IMR-90 (cell line): ENCODE data around the gene FGD5. TPM values are rescaled to one million over a fixed set of nuclear protein-coding genes. Genes with fewer than 3 reads are reported as not detected.

Source experiments
- ATAC-seq: fragments of 200-7000 bp; cut with Tn5 transposase; 2 replicates; pipeline ENCODE4 v1.9.1; 2020; ENCODE audit warnings: low read depth, mild to moderate bottlenecking, moderate library complexity
- BruUV-seq: library from RNA; stranded (reverse); fragments of 400-500 nt; replicated peaks from 2 replicates; lab custom pipeline; 2021; lab: Mats Ljungman, UMichigan
- CTCF ChIA-PET: fragments of 300-600 bp; formaldehyde crosslinking; extraction: SDS; loops from one replicate; lab custom pipeline; 2021; ENCODE audit warnings: antibody characterized with exemption; lab: Yijun Ruan, JAX
- POLR2A ChIA-PET: fragments of 300-600 bp; sonication (Branson Sonifier 250); formaldehyde crosslinking; loops from one replicate; lab custom pipeline; 2022; ENCODE audit warnings: antibody characterized with exemption; ENCODE audit not compliant: unreplicated experiment; lab: Charles Lee
- DNase-seq: peaks from one replicate; pipeline ENCODE4 v3.0.0; 2013
- H2AFZ ChIP-seq: replicated peaks from 2 replicates; pipeline ENCODE3; 2013; ENCODE audit warnings: low read length, mild to moderate bottlenecking; ENCODE audit not compliant: poor library complexity
- H2AK5ac ChIP-seq: 2 replicates; pipeline ENCODE4 v1.6.1; 2013; ENCODE audit warnings: low read depth, low read length, inconsistent platforms
- H2AK9ac ChIP-seq: replicated peaks from 2 replicates; pipeline ENCODE3; 2013; ENCODE audit warnings: mild to moderate bottlenecking, low read depth, low read length, moderate library complexity; ENCODE audit not compliant: poor library complexity
- H2BK120ac ChIP-seq: 2 replicates; pipeline ENCODE4 v1.6.1; 2013; ENCODE audit warnings: low read depth, low read length, inconsistent platforms
- H2BK15ac ChIP-seq: 3 replicates; pipeline ENCODE4 v1.6.1; 2013; ENCODE audit warnings: low read depth, low read length, inconsistent platforms
- H2BK20ac ChIP-seq: 2 replicates; pipeline ENCODE4 v1.6.1; 2013; ENCODE audit warnings: low read depth, mild to moderate bottlenecking, inconsistent platforms, low read length, moderate library complexity
- H2BK5ac ChIP-seq: 2 replicates; pipeline ENCODE4 v1.6.1; 2013; ENCODE audit warnings: mild to moderate bottlenecking, low read depth, low read length, inconsistent platforms; ENCODE audit not compliant: poor library complexity, severe bottlenecking
- H3K14ac ChIP-seq: replicated peaks from 2 replicates; pipeline ENCODE4 v1.6.1; 2013; ENCODE audit warnings: low read depth, low read length, inconsistent platforms
- H3K18ac ChIP-seq: 2 replicates; pipeline ENCODE4 v1.6.1; 2013; ENCODE audit warnings: low read depth, low read length, control low read depth
- H3K23ac ChIP-seq: 2 replicates; pipeline ENCODE4 v1.6.1; 2013; ENCODE audit warnings: low read depth, low read length, inconsistent platforms
- H3K27ac ChIP-seq: 2 replicates; pipeline ENCODE4 v1.5.1; 2013; ENCODE audit warnings: mild to moderate bottlenecking, control low read depth, low read length; ENCODE audit not compliant: insufficient read depth
- H3K27me3 ChIP-seq: 2 replicates; pipeline ENCODE4 v1.6.1; 2013; ENCODE audit warnings: low read length; ENCODE audit not compliant: control insufficient read depth, insufficient read depth
- H3K36me3 ChIP-seq: 2 replicates; pipeline ENCODE4 v1.6.1; 2013; ENCODE audit warnings: low read length, mixed read lengths; ENCODE audit not compliant: control insufficient read depth, insufficient read depth
- H3K4ac ChIP-seq: 2 replicates; pipeline ENCODE4 v1.6.1; 2013; ENCODE audit warnings: low read depth, low read length, inconsistent platforms
- H3K4me1 ChIP-seq: 2 replicates; pipeline ENCODE4 v1.6.1; 2013; ENCODE audit warnings: low read length, mixed read lengths; ENCODE audit not compliant: control insufficient read depth, insufficient read depth
- H3K4me2 ChIP-seq: 2 replicates; pipeline ENCODE4 v1.6.1; 2013; ENCODE audit warnings: low read depth, mild to moderate bottlenecking, control low read depth, low read length, moderate library complexity
- H3K4me3 ChIP-seq: 2 replicates; pipeline ENCODE4 v1.5.1; 2013; ENCODE audit warnings: low read depth, mild to moderate bottlenecking, control low read depth, low read length, moderate library complexity; ENCODE audit not compliant: insufficient read depth
- H3K56ac ChIP-seq: 2 replicates; pipeline ENCODE4 v1.6.1; 2013; ENCODE audit warnings: low read length, inconsistent platforms; ENCODE audit not compliant: insufficient read depth; ENCODE audit errors: extremely low read depth
- H3K79me1 ChIP-seq, 2 experiments: 2 replicates each; pipeline ENCODE4 v1.6.1; 2013; ENCODE audit warnings: low read length in 2 of 2, inconsistent platforms in 1 of 2, low read depth in 1 of 2
- H3K9ac ChIP-seq: 2 replicates; pipeline ENCODE4 v1.6.1; 2013; ENCODE audit warnings: low read depth, low read length, control low read depth
- H3K9me1 ChIP-seq: 2 replicates; pipeline ENCODE4 v1.6.1; 2013; ENCODE audit warnings: low read length, inconsistent platforms; ENCODE audit not compliant: insufficient read depth
- H3K9me3 ChIP-seq: 2 replicates; pipeline ENCODE4 v1.6.1; 2013; ENCODE audit warnings: low read length; ENCODE audit not compliant: control insufficient read depth, insufficient read depth
- H4K20me1 ChIP-seq: 2 replicates; pipeline ENCODE4 v1.6.1; 2013; ENCODE audit warnings: low read length, inconsistent platforms; ENCODE audit not compliant: insufficient read depth
- H4K5ac ChIP-seq: 2 replicates; pipeline ENCODE4 v1.6.1; 2013; ENCODE audit warnings: mild to moderate bottlenecking, low read depth, low read length, control low read depth
- H4K8ac ChIP-seq, 2 experiments: 2 replicates each; pipeline ENCODE4 v1.6.1; 2013; ENCODE audit warnings: low read depth in 2 of 2, low read length in 2 of 2, control low read depth in 1 of 2, inconsistent platforms in 1 of 2
- H4K91ac ChIP-seq: 2 replicates; pipeline ENCODE4 v1.6.1; 2013; ENCODE audit warnings: low read depth, low read length, inconsistent platforms; ENCODE audit not compliant: insufficient read depth
- CEBPB ChIP-seq: IDR thresholded peaks from 2 replicates; pipeline ENCODE4 v1.6.1; 2012; ENCODE audit warnings: low read depth, low read length, improper control_type of control experiment
- MAFK ChIP-seq: IDR thresholded peaks from 2 replicates; pipeline ENCODE4 v1.6.1; 2012; ENCODE audit warnings: low read depth, low read length, improper control_type of control experiment
- RFX5 ChIP-seq: IDR thresholded peaks from 2 replicates; pipeline ENCODE4 v1.8.0; 2012; ENCODE audit warnings: low read depth, mild to moderate bottlenecking, low read length, moderate library complexity
- WGBS, 2 experiments: methylation state at CpG; one replicate each; pipeline versions ENCODE4 v1.1.5 to v1.1.7; 2013; ENCODE audit warnings: missing lambda C conversion rate in 2 of 2; ENCODE audit not compliant: insufficient read length in 1 of 2; ENCODE audit errors: extremely low coverage in 2 of 2; 5-methylcytosine and 5-hydroxymethylcytosine counted together
- dilution Hi-C: fragments of 300-500 bp; cut with HindIII; formaldehyde crosslinking; loops from one replicate; pipeline ENCODE4 v1.14.3; 2018; ENCODE audit warnings: low sequenced_read_pairs; ENCODE audit not compliant: unreplicated experiment
- in situ Hi-C: fragments of 300-500 bp; cut with MboI; formaldehyde crosslinking; loops from 3 replicates; pipeline ENCODE4 v1.14.3; 2019; ENCODE audit warnings: low sequenced_read_pairs, inconsistent platforms, mixed read lengths
- intact Hi-C: fragments of 100-400 bp; cut with micrococcal nuclease; formaldehyde crosslinking; loops from 2 replicates; pipeline ENCODE4 v1.10.0; 2022
- polyA plus RNA-seq, 3 experiments: library from polyadenylated mRNA; depleted of rRNA; stranded (reverse); fragments of >200 nt; gene quantifications; 2 replicates each; pipeline ENCODE4 v1.2.3, GENCODE V29; 2012; ENCODE audit warnings: low replicate concordance in 1 of 3
- total RNA-seq: library from RNA; depleted of rRNA; stranded (reverse); fragments of >200 nt; gene quantifications from 2 replicates; pipeline ENCODE4 v1.2.3, GENCODE V29; 2012
- TF ChIP-seq, protein P1 (sequence below): fragments of 150-350 bp; IDR thresholded peaks from 2 replicates; pipeline ENCODE4 v1.6.1; 2017; ENCODE audit warnings: mild to moderate bottlenecking, antibody characterized with exemption, low read length, low read depth

The FGD5 gene
- total and polyA plus RNA-seq, 2 of the 4 experiments (the other 2 are of a cell fraction) = not detected

DNA sequence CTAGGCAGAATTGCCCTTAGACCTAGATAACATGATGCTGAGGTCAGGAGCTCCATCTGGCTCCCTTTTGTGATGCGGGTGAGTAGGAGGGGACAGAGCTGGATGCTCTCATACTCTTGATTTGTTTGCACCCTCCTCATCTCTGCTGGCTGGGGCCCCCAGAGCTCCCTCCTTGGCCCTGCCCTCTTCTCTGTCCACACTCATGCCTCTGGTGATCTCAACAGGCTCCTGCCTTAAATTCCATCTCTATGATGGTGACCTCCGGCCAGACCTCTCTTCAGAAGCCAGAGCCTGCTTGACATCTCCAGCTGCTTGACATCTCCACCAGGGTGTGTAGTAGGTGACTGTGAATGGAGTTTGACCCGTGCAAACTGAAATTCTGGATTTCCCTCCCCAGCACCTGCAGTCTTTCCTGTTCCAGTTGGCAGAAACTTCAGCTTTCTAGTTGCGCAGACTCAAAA is 4.3 kb upstream of the FGD5 start:
- in situ Hi-C loops (no loop called here), dilution Hi-C loops (no loop called here), intact Hi-C loops (no loop called here)
- H3K27ac ChIP-seq = no peak overlapping the region
- no peak overlapping the region for H4K5ac ChIP-seq
- no peak overlapping the region for H2BK15ac ChIP-seq
- 21% methylated on average over 2 of the region's 4 CpGs; no CpG with 5 or more reads in 1 of the 2 experiments for WGBS, 2 experiments
- H2BK5ac ChIP-seq = no peak overlapping the region
- no peak overlapping the region for H2BK20ac ChIP-seq
- peaks cover 32% of the 10 kb centered on the region for H3K27me3 ChIP-seq
- no peak overlapping the region for H2AK9ac ChIP-seq
- H2BK120ac ChIP-seq = no peak overlapping the region
- H3K36me3 ChIP-seq = no peaks in the 10 kb centered on the region
- H4K91ac ChIP-seq = no peak overlapping the region
- H4K8ac ChIP-seq = no peak overlapping the region
- H3K18ac ChIP-seq = no peak overlapping the region
- ChIA-PET POLR2A (interaction anchor here (0.7 kb wide), 1 partner anchor 948 kb away, joined by 10 read pairs; no protein-coding TSS in a partner anchor), CTCF (no interaction called here)
- no peak overlapping the region for H3K23ac ChIP-seq
- TF ChIP-seq RFX5 (no peak), CEBPB (no peak), MAFK (no peak)
- TF ChIP-seq, protein P1, sequence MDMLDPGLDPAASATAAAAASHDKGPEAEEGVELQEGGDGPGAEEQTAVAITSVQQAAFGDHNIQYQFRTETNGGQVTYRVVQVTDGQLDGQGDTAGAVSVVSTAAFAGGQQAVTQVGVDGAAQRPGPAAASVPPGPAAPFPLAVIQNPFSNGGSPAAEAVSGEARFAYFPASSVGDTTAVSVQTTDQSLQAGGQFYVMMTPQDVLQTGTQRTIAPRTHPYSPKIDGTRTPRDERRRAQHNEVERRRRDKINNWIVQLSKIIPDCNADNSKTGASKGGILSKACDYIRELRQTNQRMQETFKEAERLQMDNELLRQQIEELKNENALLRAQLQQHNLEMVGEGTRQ = no peak
- ATAC-seq (no peak), DNase-seq (no peak)
- H3K9me3 ChIP-seq = no peaks in the 10 kb centered on the region
- no TSS peak for BruUV-seq
- H3K4me1 ChIP-seq = no peaks in the 10 kb centered on the region
- H4K20me1 ChIP-seq = no peaks in the 10 kb centered on the region
- no peak overlapping the region for H3K56ac ChIP-seq
- no peak overlapping the region for H3K4me2 ChIP-seq
- H3K4ac ChIP-seq = no peak overlapping the region
- H3K79me1 ChIP-seq = no peaks in the 10 kb centered on the region
- no peak overlapping the region for H3K14ac ChIP-seq
- no peak overlapping the region for H3K9ac ChIP-seq
- H3K9me1 ChIP-seq = no peaks in the 10 kb centered on the region
- no peak overlapping the region for H3K4me3 ChIP-seq
- H2AK5ac ChIP-seq = no peak overlapping the region
- H2AFZ ChIP-seq = no peak overlapping the region
